H1 (cell line): Measurements from ENCODE around the gene NEK11. TPM values are rescaled to one million over a fixed set of nuclear protein-coding genes. Genes with fewer than 3 reads are reported as not detected.

ENCODE experiments used
- CTCF ChIA-PET: fragments of 300-600 bp; sonication (Branson Sonifier 250); formaldehyde crosslinking; loops from one replicate; lab custom pipeline; 2021; ENCODE audit not compliant: partially characterized antibody; lab: Charles Lee
- POLR2A ChIA-PET: fragments of 300-600 bp; sonication (Branson Sonifier 250); formaldehyde crosslinking; loops from one replicate; lab custom pipeline; 2021; ENCODE audit warnings: inconsistent platforms; ENCODE audit not compliant: partially characterized antibody; lab: Charles Lee
- DNase-seq, 2 experiments: peaks; one replicate each; pipeline versions ENCODE4 v3.0.0 to v3.0.0-alpha.2; 2010 to 2022; ENCODE audit warnings: low spot score in 2 of 2, low read depth in 1 of 2, mixed read lengths in 1 of 2
- FAIRE-seq: peaks from 2 replicates; lab custom pipeline; 2011; peaks lifted over from hg19 to GRCh38; lab: Jason Lieb, UNC
- H2AFZ ChIP-seq: 2 replicates; pipeline ENCODE4 v1.8.1; 2012; ENCODE audit warnings: low read length, inconsistent platforms
- H2AK5ac ChIP-seq: 2 replicates; pipeline ENCODE4 v1.6.1; 2013; ENCODE audit warnings: low read depth, low read length
- H2BK120ac ChIP-seq: replicated peaks from 2 replicates; pipeline ENCODE3; 2013; ENCODE audit warnings: low read depth, low read length, inconsistent platforms
- H2BK12ac ChIP-seq: 2 replicates; pipeline ENCODE4 v1.6.1; 2013; ENCODE audit warnings: low read depth, low read length
- H2BK15ac ChIP-seq: 2 replicates; pipeline ENCODE4 v1.6.1; 2013; ENCODE audit warnings: low read length
- H2BK20ac ChIP-seq: 2 replicates; pipeline ENCODE4 v1.6.1; 2013; ENCODE audit warnings: low read length
- H2BK5ac ChIP-seq: 2 replicates; pipeline ENCODE4 v1.6.1; 2013; ENCODE audit warnings: low read depth, low read length
- H3K14ac ChIP-seq: 2 replicates; pipeline ENCODE4 v1.6.1; 2013; ENCODE audit warnings: inconsistent platforms; ENCODE audit not compliant: insufficient read length
- H3K18ac ChIP-seq: 2 replicates; pipeline ENCODE4 v1.6.1; 2013; ENCODE audit warnings: low read length; ENCODE audit errors: extremely low read depth
- H3K23ac ChIP-seq: 2 replicates; pipeline ENCODE4 v1.6.1; 2013; ENCODE audit warnings: inconsistent platforms; ENCODE audit not compliant: insufficient read length
- H3K23me2 ChIP-seq: 2 replicates; pipeline ENCODE4 v1.6.1; 2013; ENCODE audit warnings: low read depth, low read length
- H3K27ac ChIP-seq: 2 replicates; pipeline ENCODE4 v1.6.1; 2011; ENCODE audit warnings: low read depth, low read length, inconsistent platforms
- H3K27me3 ChIP-seq, 4 experiments: replicated peaks in 1 of 4; 1 replicate in 1 of 4; 2 replicates in 3 of 4; pipeline versions ENCODE4 v1.6.1 to v1.8.1; 2011 to 2013; ENCODE audit warnings: low read length in 3 of 4, mild to moderate bottlenecking in 3 of 4, inconsistent platforms in 2 of 4, mixed read lengths in 2 of 4, moderate library complexity in 1 of 4; ENCODE audit not compliant: control insufficient read depth in 3 of 4, insufficient read depth in 3 of 4; ENCODE audit errors: extremely low read depth in 1 of 4
- H3K36me3 ChIP-seq, 4 experiments: 2 replicates each; pipeline versions ENCODE4 v1.6.1 to v1.8.1; 2011 to 2013; ENCODE audit warnings: mild to moderate bottlenecking in 4 of 4, low read length in 3 of 4, moderate library complexity in 2 of 4, control low read depth in 1 of 4, inconsistent platforms in 1 of 4; ENCODE audit not compliant: insufficient read depth in 4 of 4, control insufficient read depth in 2 of 4
- H3K4ac ChIP-seq: replicated peaks from 2 replicates; pipeline ENCODE3; 2013; ENCODE audit warnings: low read length, low read depth, mixed read lengths, inconsistent platforms; ENCODE audit not compliant: insufficient read length
- H3K4me1 ChIP-seq, 4 experiments: replicated peaks in 1 of 4; 1 replicate in 1 of 4; 2 replicates in 3 of 4; pipeline versions ENCODE4 v1.6.1 to v1.8.1; 2011 to 2013; ENCODE audit warnings: low read length in 3 of 4, inconsistent platforms in 2 of 4, mixed read lengths in 1 of 4; ENCODE audit not compliant: insufficient read depth in 4 of 4, control insufficient read depth in 3 of 4
- H3K4me2 ChIP-seq, 2 experiments: 2 replicates each; pipeline versions ENCODE4 v1.6.1 to v1.8.1; 2011 to 2013; ENCODE audit warnings: low read depth in 2 of 2, low read length in 2 of 2, control low read depth in 1 of 2, inconsistent platforms in 1 of 2, mild to moderate bottlenecking in 1 of 2; ENCODE audit not compliant: insufficient read depth in 1 of 2
- H3K4me3 ChIP-seq, 4 experiments: fragments of 200-600, 300-600 bp in 1 of 4; sonication (generic), shearing (Covaris generic), sonication (Bioruptor Twin) in 1 of 4; 2 replicates each; pipeline versions ENCODE4 v1.5.1 to v1.8.1; 2011 to 2016; ENCODE audit warnings: low read length in 4 of 4, low read depth in 3 of 4, control low read depth in 2 of 4, inconsistent platforms in 2 of 4, mild to moderate bottlenecking in 2 of 4, mixed read lengths in 1 of 4, moderate library complexity in 1 of 4; ENCODE audit not compliant: insufficient read depth in 2 of 4; ENCODE audit errors: extremely low read depth in 1 of 4
- H3K56ac ChIP-seq: replicated peaks from 2 replicates; pipeline ENCODE3; 2013; ENCODE audit warnings: low read depth, mild to moderate bottlenecking, mixed read lengths, low read length, inconsistent platforms; ENCODE audit not compliant: insufficient read length
- H3K79me1 ChIP-seq: 2 replicates; pipeline ENCODE4 v1.6.1; 2013; ENCODE audit warnings: low read depth, low read length, control low read depth
- H3K79me2 ChIP-seq, 2 experiments: 2 replicates each; pipeline versions ENCODE4 v1.6.1 to v1.8.1; 2012 to 2013; ENCODE audit warnings: low read length in 2 of 2, mild to moderate bottlenecking in 2 of 2, inconsistent platforms in 1 of 2; ENCODE audit not compliant: insufficient read depth in 2 of 2, control insufficient read depth in 1 of 2
- H3K9ac ChIP-seq, 4 experiments: replicated peaks in 1 of 4; 1 replicate in 1 of 4; 2 replicates in 3 of 4; pipeline versions ENCODE4 v1.6.1 to v1.8.1; 2011 to 2013; ENCODE audit warnings: low read depth in 3 of 4, low read length in 3 of 4, control low read depth in 2 of 4, mild to moderate bottlenecking in 2 of 4, moderate library complexity in 2 of 4, inconsistent platforms in 1 of 4; ENCODE audit errors: extremely low read depth in 1 of 4
- H3K9me3 ChIP-seq, 2 experiments: 2 replicates each; pipeline versions ENCODE4 v1.6.1 to v1.8.1; 2012 to 2013; ENCODE audit warnings: mild to moderate bottlenecking in 2 of 2, moderate library complexity in 2 of 2, control low read depth in 1 of 2, inconsistent platforms in 1 of 2, low read depth in 1 of 2, low read length in 1 of 2, mixed read lengths in 1 of 2; ENCODE audit not compliant: insufficient read depth in 2 of 2
- H4K20me1 ChIP-seq, 2 experiments: replicated peaks in 1 of 2; 2 replicates each; pipeline versions ENCODE3 to v1.8.1; 2011 to 2013; ENCODE audit warnings: inconsistent platforms in 2 of 2, low read length in 2 of 2, mild to moderate bottlenecking in 1 of 2; ENCODE audit not compliant: insufficient read depth in 2 of 2, control insufficient read depth in 1 of 2
- H4K5ac ChIP-seq: 2 replicates; pipeline ENCODE4 v1.6.1; 2013; ENCODE audit warnings: low read length, low read depth, mixed read lengths, inconsistent platforms; ENCODE audit not compliant: insufficient read length
- H4K8ac ChIP-seq: 2 replicates; pipeline ENCODE4 v1.8.0; 2013; ENCODE audit warnings: mild to moderate bottlenecking, moderate library complexity, low read length, inconsistent platforms; ENCODE audit not compliant: insufficient read depth; ENCODE audit errors: extremely low read depth
- H4K91ac ChIP-seq: replicated peaks from 2 replicates; pipeline ENCODE3; 2013; ENCODE audit warnings: low read length, mixed read lengths, inconsistent platforms; ENCODE audit not compliant: insufficient read length
- POLR2AphosphoS5 ChIP-seq: IDR thresholded peaks from 2 replicates; pipeline ENCODE4 v1.6.1; 2011; ENCODE audit warnings: low read depth, low read length
- RXRA ChIP-seq: IDR thresholded peaks from 2 replicates; pipeline ENCODE4 v1.6.1; 2011; ENCODE audit warnings: low read depth, mild to moderate bottlenecking, low read length, moderate library complexity; ENCODE audit not compliant: insufficient read depth
- SIN3A ChIP-seq, 2 experiments: IDR thresholded peaks in 1 of 2; conservative IDR thresholded peaks in 1 of 2; 2 replicates each; pipeline ENCODE4 v1.6.1; 2011 to 2012; ENCODE audit warnings: low read length in 2 of 2, improper control_type of control experiment in 1 of 2, low read depth in 1 of 2, mild to moderate bottlenecking in 1 of 2
- SIRT6 ChIP-seq: IDR thresholded peaks from one replicate; pipeline ENCODE4 v1.7.1; 2012; ENCODE audit warnings: low read length, inconsistent platforms
- WGBS, 2 experiments: shearing (Covaris generic) in 1 of 2; methylation state at CpG; one replicate each; pipeline versions ENCODE4 v1.1.6 to v1.1.7; 2013 to 2015; ENCODE audit warnings: low lambda C conversion rate in 2 of 2, mixed read lengths in 2 of 2, inconsistent platforms in 1 of 2, low coverage in 1 of 2, missing lambda C conversion rate in 1 of 2; ENCODE audit not compliant: insufficient replicate concordance in 2 of 2, insufficient coverage in 1 of 2, insufficient read length in 1 of 2; ENCODE audit errors: extremely low coverage in 1 of 2, missing lambda C conversion rate in 1 of 2; 5-methylcytosine and 5-hydroxymethylcytosine counted together
- polyA plus RNA-seq, 7 experiments: library from polyadenylated mRNA; depleted of rRNA in 3 of 7; stranded (reverse) in 5 of 7; unstranded in 2 of 7; fragments of >200 nt in 5 of 7; fragments of 200-250 nt in 2 of 7; gene quantifications; 1 replicate in 5 of 7; 2 replicates in 1 of 7; 4 replicates in 1 of 7; pipeline versions ENCODE4 v1.2.1 to v1.2.3, GENCODE V29; 2011 to 2013; ENCODE audit warnings: missing spikeins in 2 of 7, mixed read lengths in 2 of 7
- total RNA-seq: library from RNA; stranded (reverse); fragmentation: NEBNext Ultra II Directional; extraction: Animal tissue kit (Norgen Biotek cat#: 25700); gene quantifications from 2 replicates; pipeline ENCODE4 v1.2.1, GENCODE V29; 2021

The NEK11 gene
- total and polyA plus RNA-seq, 2 of the 8 experiments (the other 6 are each of a cell fraction or from before 2014, with no cell fraction given): 0.60 TPM; not detected in 1

DNA sequence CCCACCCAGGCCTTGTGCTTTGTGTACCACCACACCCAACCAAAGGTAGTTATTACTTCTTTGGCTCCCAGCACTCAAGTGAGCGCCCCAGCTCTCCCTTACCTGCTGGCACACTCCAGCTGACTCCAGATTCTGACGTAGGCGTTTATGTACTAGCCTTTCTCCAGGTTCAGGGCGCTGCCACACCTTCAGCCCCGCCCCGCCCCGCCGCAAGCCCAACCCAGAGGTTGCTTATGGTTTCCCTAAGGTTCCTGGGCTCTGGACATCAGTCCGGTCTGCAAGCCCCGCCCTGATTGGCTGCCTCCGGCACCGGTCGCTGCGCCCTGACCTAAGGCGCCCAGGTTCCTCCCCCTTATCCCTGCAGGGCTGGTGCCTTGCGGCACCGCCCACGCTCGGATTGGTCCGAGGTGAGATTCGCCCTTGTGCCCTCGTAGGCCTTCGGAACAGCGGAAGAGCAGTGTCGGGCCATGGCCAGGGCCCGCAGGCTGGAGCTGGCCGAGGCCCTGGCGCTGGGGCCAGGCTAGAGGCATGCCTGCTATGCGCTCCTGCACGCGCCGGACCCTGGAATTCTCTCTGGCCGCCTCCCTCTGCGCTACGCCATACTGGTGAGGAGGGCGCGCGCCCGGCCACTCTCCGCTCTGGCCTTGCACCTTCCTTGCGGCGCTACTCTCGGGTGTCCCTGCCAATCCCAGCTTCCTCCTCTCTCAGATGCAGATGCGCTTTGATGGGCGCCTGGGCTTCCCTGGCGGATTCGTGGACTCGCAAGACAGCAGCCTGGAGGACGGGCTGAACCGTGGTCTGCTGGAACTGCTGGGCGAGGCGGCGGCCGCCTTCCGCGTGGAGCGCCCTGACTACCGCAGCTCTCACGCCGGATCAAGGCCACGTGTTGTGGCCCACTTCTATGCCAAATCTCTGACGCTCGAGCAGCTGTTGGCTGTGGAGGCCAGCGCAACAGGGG lies 335.1 kb downstream of the NEK11 start:
- H2BK120ac ChIP-seq: no peak overlapping the region
- no peak overlapping the region for H2BK15ac ChIP-seq
- H2AFZ ChIP-seq: peak overlapping the region; percentile 87
- DNase-seq (peak; percentile 95), FAIRE-seq (peak; percentile 63)
- no peaks in the 10 kb centered on the region for H4K20me1 ChIP-seq
- no peaks in the 10 kb centered on the region; a peak in 1 of 7 replicates for H3K27me3 ChIP-seq
- H3K4ac ChIP-seq: peak overlapping the region; percentile 55
- no peaks in the 10 kb centered on the region for H3K79me1 ChIP-seq
- H3K4me1 ChIP-seq: peaks cover 2 to 8% (median 5%) of the 10 kb centered on the region in 4 experiments; a peak in 4 of 7 replicates
- peak overlapping the region; percentile 90 for H2BK5ac ChIP-seq
- 0 out of 4 replicates have a peak, but pooled peaks cover 0 to 5% of the 10 kb centered on the region in 2 experiments for H3K9me3 ChIP-seq
- peak overlapping the region; percentile 74 for H3K56ac ChIP-seq
- no peak overlapping the region for H4K91ac ChIP-seq
- ChIA-PET POLR2A (interaction anchor here (0.6 to 4.4 kb wide), 8 partner anchors 9 to 145 kb away, joined by 3 to 41 read pairs (median 5); partner anchors contain the start of gene NUDT16), CTCF (interaction anchor here (1.1 to 1.2 kb wide), 2 partner anchors 18 to 328 kb away, joined by 3 to 4 read pairs; no protein-coding TSS in a partner anchor)
- peak overlapping the region; percentile 63 to 88 (median 80) for H3K9ac ChIP-seq
- no peak overlapping the region for H3K14ac ChIP-seq
- H3K23ac ChIP-seq: no peak overlapping the region
- 5% methylated on average over 44 of the region's 64 CpGs; no CpG with 5 or more reads in 1 of the 2 experiments for WGBS, 2 experiments
- peak overlapping the region; percentile 95; the same call in 1 of the 2 replicates for H4K8ac ChIP-seq
- H3K27ac ChIP-seq: peak overlapping the region; percentile 89
- H3K23me2 ChIP-seq: peaks cover 6% of the 10 kb centered on the region; the same call in 1 of the 2 replicates
- 0 out of 2 replicates have a peak overlapping the region, but pooled peaks have one; percentile 45 for H2BK12ac ChIP-seq
- H3K4me2 ChIP-seq: peak overlapping the region; percentile 71 to 90
- peaks cover 4 to 24% of the 10 kb centered on the region in 2 experiments for H3K79me2 ChIP-seq
- H3K18ac ChIP-seq: peak overlapping the region; percentile 62
- H2AK5ac ChIP-seq: no peak overlapping the region
- no peaks in the 10 kb centered on the region for H3K36me3 ChIP-seq
- 0 out of 2 replicates have a peak overlapping the region, but pooled peaks have one; percentile 61 for H2BK20ac ChIP-seq
- H4K5ac ChIP-seq: peak overlapping the region; percentile 49
- peak overlapping the region; percentile 61 to 75 (median 70) for H3K4me3 ChIP-seq
- TF ChIP-seq RXRA: no peak
- TF ChIP-seq POLR2AphosphoS5: peak; percentile 56
- TF ChIP-seq SIRT6: no peak
- TF ChIP-seq SIN3A (conservative IDR thresholded peaks at IDR 0.05 in 1 of 2, IDR thresholded peaks at IDR 0.05 in 1 of 2; ENCODE audit: low read depth in 1 of 2, low read length in 2 of 2): 0 out of 4 replicates have a peak, but pooled peaks of 1 of the 2 experiments have one; percentile 39
